ENCODE measurements around the gene ST6GALNAC1.

ST6GALNAC1 gene

GRCh38 chr17:76581515-76581914, 62.0 kb downstream of the ST6GALNAC1 start:
- DNase-seq (ENCODE audit: low read depth in 2 of 2) = no peak

GRCh38 chr17:76579281-76579680, 64.3 kb downstream of the ST6GALNAC1 start:
- no peak for DNase-seq (ENCODE audit: low read depth in 2 of 2)

- DNase-seq (ENCODE audit: low read depth in 2 of 2) = no peak
Measured at GRCh38 chr17:76578376-76578775, 65.2 kb downstream of the ST6GALNAC1 start.

GRCh38 chr17:76577876-76578275, 65.7 kb downstream of the ST6GALNAC1 start:
- no peak for DNase-seq (ENCODE audit: low read depth in 2 of 2)

GRCh38 chr17:76576189-76576588, 67.4 kb downstream of the ST6GALNAC1 start:
- DNase-seq (ENCODE audit: low read depth in 2 of 2) = no peak

- no peak for DNase-seq (ENCODE audit: low read depth in 2 of 2)
Measured at GRCh38 chr17:76575570-76575969, 68.0 kb downstream of the ST6GALNAC1 start.

Measured in stimulated activated CD8-positive, alpha-beta memory T cell treated with anti-CD3 and anti-CD28 coated beads, Interleukin-2, amount 100 ng/mL, for 48 hours (primary cell).